Measurements from ENCODE around the gene UGT1A10.

DNA sequence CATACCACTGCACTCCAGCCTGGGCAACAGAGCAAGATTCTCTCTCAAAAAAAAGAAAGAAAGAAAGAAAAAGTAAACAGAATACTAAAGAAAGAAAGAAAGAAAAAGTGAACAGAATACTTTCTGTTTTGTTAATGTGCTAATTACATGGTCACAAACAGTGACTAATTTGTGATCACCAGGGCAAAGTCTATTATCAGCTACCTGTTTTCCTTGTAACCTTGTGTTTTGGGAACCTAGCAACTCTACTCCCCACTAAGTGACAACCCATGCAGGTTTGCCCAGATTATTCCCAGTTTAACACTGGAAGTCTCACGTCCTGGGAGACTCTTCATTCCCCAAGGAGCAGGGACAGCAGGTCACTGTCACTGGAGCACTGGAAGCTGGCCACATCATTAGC lies 18.8 kb downstream of the UGT1A10 start:
- TF ChIP-seq, protein P1, sequence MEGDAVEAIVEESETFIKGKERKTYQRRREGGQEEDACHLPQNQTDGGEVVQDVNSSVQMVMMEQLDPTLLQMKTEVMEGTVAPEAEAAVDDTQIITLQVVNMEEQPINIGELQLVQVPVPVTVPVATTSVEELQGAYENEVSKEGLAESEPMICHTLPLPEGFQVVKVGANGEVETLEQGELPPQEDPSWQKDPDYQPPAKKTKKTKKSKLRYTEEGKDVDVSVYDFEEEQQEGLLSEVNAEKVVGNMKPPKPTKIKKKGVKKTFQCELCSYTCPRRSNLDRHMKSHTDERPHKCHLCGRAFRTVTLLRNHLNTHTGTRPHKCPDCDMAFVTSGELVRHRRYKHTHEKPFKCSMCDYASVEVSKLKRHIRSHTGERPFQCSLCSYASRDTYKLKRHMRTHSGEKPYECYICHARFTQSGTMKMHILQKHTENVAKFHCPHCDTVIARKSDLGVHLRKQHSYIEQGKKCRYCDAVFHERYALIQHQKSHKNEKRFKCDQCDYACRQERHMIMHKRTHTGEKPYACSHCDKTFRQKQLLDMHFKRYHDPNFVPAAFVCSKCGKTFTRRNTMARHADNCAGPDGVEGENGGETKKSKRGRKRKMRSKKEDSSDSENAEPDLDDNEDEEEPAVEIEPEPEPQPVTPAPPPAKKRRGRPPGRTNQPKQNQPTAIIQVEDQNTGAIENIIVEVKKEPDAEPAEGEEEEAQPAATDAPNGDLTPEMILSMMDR (IDR thresholded peaks at IDR 0.05; ENCODE audit: low read depth, low read length, poor library complexity, severe bottlenecking): no peak
- TF ChIP-seq EZH2phosphoT487 (IDR thresholded peaks at IDR 0.05; ENCODE audit: borderline replicate concordance, low read length): no peak

Measured in DOHH2 (cell line).